GM18526 (cell line): Measurements from ENCODE around the gene TNNI3.

ENCODE experiments used
- POLR2A ChIP-seq: IDR thresholded peaks from 3 replicates; pipeline ENCODE4 v1.6.1; 2011; ENCODE audit not compliant: insufficient read length; ENCODE audit errors: extremely low read depth

TNNI3 gene

GRCh38 chr19:55175117-55175867 is 17.8 kb upstream of the TNNI3 start:
- TF ChIP-seq POLR2A: no peak

DNA sequence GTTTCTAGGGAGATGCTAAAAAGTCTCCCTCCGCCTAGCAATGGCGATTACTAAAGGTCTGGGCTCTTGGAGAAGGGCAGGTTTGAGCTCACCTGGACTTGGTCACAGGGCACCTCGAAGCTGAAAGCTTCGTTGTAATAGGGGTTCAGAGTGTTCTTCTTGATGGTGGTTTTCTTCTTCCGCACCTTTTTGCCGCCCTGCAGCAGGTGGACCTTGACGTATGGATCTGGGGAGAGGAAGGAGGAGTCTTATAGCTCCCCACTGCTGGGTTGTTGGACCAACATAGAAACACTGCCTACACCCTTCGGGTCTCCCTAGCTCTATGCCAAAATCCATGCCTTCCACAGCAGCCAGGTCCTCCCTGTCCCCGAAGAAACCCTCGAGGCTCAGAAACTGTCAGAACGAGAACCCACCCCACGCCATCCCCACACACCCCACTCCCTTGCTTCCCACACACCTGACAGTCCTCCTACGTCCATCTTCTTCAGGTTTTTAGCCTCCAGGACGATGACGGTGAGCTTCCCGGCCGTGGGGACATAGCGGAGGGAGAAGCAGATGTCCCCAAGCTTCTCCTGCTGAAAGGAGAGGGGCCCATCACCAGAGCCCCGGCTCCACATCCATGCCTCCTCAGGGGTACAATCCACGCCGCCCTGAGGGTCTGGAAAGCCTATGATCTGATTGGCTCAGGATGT is 17.0 kb upstream of the TNNI3 start:
- TF ChIP-seq POLR2A: no peak

DNA sequence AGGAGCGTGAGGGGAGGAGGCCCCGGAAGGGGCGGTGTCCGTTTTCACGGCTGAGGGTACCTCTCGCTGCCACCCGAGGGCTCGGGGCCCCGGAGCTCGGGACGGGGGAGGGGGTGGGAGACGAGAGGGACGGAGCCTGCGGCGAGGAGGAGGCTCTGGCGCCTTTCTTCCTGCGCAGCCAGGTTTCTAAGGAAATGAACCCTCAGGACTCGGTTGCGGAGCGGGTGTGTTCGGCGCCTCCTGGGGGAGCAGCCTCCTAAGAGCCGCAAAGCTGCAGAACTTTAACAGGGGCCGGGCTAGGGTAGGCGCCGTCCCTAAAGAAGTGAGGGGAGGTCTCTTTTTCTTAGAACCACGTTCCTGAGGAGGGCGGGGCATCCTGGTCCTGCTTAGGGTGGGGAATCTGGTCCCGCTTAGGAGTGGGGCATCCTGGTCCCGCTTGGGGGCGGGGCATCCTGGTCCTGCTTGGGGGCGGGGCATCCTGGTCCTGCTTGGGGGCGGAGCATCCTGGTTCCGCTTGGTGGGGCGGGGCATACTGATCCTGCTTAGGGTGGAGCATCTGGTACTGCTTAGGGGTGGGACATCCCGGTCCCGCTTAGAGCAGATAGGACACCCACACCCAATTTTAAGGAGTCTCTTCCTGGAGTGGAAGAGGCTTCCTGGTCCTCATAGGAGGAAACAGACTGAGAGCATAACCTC is 16.3 kb upstream of the TNNI3 start:
- TF ChIP-seq POLR2A: no peak

- no peak for TF ChIP-seq POLR2A
Observed at GRCh38 chr19:55173186-55173713, 15.7 kb upstream of the TNNI3 start.

DNA sequence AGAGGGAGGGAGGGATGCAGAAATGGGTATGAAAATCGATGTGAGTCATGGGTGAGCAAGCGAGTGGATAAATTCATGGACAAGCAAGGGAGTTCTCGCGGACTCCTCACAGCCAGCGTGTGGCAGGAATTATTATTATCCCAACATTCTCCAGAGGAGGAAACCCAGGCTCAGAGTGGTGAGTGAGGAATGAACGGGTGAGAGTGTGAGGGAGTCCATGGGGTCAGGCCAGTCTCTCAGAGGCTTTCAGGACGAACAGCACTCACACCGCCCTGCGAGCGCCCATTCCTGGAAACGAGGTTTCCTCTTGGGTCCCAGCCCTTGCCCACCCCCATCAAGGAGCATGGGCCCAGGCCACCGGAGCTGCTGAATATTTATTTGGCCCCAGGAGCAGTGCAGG is 15.2 kb upstream of the TNNI3 start:
- no peak for TF ChIP-seq POLR2A

GRCh38 chr19:55171440-55171839 is 13.9 kb upstream of the TNNI3 start:
- no peak for TF ChIP-seq POLR2A

GRCh38 chr19:55169136-55169535 is 11.6 kb upstream of the TNNI3 start:
- no peak for TF ChIP-seq POLR2A

- TF ChIP-seq POLR2A: no peak
Observed at GRCh38 chr19:55166530-55167268, 9.2 kb upstream of the TNNI3 start, which contains the start of gene DNAAF3. TSS of gene DNAAF3 (minus strand) at chr19:55166613. CDS start at chr19:55166413, 200 bp downstream.

- no peak for TF ChIP-seq POLR2A
Observed at GRCh38 chr19:55165952-55166529, 8.5 kb upstream of the TNNI3 start.

GRCh38 chr19:55161571-55162322 is 4.2 kb upstream of the TNNI3 start:
- no peak for TF ChIP-seq POLR2A

GRCh38 chr19:55160986-55161365 is 3.4 kb upstream of the TNNI3 start:
- TF ChIP-seq POLR2A: no peak

DNA sequence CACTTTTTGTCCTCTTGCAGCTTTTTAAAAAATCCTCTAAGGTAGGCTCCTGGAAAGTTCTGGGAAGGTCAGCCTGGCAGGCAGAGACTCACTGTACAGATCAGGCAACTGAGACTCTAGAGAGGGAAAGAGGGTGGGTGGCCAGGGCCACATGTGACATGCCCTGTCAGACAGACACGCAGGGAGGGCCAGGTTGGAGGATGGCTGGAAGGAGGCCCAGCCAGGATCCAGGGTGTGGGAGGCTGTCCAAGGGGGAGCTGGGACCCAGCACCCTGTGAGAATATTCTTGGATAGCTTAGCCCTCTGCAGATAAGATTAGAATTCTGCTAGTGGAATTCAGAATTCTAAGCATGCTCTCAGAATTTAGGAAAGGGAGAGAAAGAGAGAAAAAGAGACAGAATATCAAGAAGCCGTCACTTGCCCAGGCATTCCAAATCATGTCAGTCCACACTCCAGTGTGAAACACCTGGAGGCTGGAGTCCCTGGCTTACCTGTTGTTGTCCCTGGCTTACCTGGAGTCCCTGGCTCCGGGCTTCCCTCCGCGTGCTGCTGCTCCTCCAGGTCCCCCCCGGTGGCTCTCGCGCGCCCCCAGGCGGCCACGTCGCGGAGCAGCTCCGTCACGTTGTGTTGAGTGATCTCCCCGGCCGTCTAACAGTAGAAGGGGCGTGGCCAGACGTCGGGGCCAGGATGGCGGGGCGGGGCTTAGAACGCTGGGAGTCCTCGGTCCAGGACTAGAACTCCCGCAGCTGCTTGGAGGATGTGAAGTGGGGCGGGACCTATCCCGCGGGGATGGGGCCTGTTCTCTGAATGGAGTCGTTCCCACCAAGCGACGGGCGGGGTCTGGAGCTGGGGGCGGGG is 2.8 kb upstream of the TNNI3 start:
- TF ChIP-seq POLR2A: no peak
